HG03520 (cell line): Measurements from ENCODE around the gene MEST.
"Not testable (repeated sequence)": the region's sequence is repeated elsewhere in the genome, so short reads cannot be mapped to it uniquely, and the experiment has no call there.

ENCODE experiments used
- ATAC-seq: cut with Tn5 transposase; IDR thresholded peaks from one replicate; pipeline ENCODE4 v1.9.1; 2021; ENCODE audit warnings: mild to moderate bottlenecking, moderate library complexity; ENCODE audit not compliant: unreplicated experiment

Gene MEST

DNA sequence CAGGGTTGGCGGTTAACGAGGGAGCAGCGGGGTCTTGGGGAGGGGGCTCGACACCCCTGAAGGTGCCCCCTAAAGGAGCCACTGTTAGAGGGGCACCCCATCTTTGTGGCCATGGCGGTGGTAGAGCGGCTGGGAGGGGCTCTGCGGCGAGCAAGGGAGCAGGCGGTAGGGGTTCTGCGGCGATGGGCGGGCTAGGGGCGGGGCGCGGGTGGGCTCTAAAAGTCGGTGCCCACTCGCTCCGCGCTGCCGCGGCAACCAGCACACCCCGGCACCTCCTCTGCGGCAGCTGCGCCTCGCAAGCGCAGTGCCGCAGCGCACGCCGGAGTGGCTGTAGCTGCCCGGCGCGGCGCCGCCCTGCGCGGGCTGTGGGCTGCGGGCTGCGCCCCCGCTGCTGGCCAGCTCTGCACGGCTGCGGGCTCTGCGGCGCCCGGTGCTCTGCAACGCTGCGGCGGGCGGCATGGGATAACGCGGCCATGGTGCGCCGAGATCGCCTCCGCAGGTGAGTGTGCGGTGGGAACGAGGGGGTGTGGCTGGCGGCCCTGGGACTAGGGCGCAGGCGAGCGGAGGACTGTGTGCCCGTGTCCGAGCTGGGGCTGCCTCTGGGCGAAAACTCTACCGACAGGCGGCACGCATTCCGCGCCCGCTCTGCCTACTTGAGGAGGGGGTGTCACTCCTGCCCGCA, at the start of gene MEST:
Gene MEST (plus strand): TSS at position 245 of the 682 bp plus-strand sequence. CDS start 229 bp downstream, at position 474.
- ATAC-seq: no peak

DNA sequence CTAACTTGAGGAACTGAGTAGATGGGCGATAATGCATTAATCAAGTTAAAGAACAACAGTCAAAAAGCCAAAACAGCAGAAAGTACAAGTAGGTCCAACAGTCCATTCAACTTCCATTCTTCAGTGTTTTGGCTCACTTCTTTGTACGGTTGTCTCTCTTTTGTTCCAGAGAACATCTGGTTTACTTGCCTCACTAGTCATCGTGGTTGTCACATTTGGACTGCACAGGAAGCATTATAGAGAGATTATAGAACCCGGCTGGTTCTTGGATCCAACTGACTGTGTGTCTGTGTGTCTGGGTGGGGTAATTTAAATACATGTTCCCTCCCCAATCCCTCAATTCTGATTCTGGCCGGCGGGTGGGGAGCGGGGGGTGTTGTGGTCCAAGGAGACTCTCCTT, 49.3 kb upstream of the MEST start:
- ATAC-seq: no peak

DNA sequence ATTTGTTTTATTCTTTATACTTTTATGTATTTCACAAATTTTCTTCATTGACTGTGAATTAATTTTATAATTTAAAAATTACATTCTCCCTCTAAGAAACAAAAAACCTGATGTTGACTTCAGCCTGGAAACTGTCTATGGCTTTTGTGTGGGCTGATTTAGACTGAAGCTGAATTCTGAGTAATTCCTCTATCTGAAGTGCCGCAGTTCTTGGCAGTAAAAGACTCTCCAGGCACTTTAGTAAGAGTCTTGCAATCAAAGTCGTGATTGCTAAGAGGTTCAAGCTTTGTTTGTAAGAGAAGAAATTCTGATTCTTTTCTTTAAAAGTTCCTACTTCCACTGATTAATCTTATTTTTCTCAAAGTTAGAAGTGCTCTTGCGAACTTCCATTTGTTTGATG, 47.7 kb upstream of the MEST start:
- ATAC-seq: no peak

DNA sequence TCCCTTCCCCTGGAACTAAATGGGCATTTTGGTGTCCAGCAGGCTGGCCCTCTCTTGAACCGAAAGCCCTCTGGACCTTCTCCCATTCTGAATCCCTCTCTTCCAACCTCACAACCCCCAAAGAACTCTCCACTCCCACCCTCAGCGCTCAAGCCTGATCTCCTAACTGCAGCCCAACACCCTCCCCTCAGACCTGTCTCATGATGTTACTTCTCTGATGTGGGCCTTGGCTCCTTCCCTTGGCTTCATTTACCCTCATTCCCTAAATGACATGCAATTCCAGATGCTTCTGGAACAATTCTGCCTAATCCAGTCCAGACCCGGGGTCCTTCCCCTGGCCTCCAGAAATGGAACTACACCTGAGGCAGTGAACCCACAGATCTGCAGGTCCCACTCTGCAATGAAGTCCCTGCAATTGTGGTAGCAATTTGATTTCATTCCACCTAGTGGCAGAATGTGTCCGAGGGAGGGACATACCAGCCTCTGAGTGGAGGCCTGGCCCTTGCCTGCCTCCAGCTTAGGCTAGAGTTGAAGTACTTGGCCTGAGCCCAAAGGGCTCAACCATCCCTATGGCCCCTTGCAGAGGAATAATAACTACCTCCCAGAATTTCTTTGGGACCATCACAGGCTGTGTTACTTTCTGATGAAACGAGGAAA, 47.0 kb upstream of the MEST start:
- no peak for ATAC-seq

DNA sequence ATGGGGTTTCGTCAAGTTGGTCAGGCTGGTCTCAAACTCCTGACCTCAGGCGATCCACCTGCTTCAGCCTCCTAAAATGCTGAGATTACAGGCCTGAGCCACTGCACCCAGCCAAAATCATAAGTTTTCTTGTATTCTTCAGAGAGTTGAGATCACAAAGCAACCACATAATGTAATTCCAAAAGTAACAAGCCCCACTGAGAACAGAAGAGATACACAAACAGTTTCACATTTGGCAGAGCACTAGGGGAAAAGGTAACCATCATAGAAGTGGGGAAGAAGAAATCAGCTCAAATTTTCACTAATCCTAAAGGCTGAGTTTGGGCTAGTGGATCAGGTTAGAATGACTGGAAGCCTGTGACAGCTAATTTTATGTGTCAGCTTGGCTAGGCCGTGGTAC, 45.6 kb upstream of the MEST start:
- ATAC-seq: no peak

GRCh38 chr7:130451344-130451743, 40.5 kb upstream of the MEST start:
- not testable (repeated sequence) for ATAC-seq

- ATAC-seq: no peak
These were observed 38.9 kb upstream of the MEST start for GRCh38 chr7:130452951-130453350.

DNA sequence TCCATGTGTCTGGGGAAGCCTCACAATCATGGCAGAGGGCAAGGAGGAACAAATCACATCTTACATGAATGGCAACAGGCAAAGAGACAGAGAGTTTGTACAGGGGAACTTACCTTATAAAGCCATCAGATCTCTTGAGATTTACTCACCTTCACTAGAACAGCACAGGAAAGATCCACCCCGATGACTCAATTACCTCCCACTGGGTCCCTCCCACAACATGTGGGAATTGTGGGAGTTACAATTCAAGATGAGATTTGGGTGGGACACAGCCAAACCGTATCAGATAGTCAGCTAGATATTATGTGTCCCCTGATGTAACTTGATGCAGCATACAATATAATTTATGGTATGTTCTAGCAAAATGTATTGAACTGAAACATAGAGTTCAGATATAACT, 36.9 kb upstream of the MEST start:
- no peak for ATAC-seq

DNA sequence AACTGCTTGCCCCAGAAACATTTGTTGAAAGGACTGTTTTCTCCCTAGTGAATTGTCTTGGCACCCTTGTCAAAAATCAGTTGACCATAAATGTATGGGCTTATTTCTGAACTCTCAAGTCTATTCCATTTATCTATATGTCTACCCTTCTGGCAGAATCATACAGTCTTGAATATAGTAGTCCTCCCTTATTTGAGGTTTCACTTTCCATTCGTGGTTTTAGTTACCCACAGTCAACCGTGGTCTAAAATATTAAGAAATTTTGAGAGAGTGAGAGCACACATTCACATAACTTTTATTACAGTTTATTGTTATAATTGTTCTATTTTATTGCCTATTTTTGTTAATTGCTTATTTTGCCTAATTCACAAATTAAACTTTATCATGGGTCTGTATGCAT, 33.6 kb upstream of the MEST start:
- ATAC-seq: no peak

DNA sequence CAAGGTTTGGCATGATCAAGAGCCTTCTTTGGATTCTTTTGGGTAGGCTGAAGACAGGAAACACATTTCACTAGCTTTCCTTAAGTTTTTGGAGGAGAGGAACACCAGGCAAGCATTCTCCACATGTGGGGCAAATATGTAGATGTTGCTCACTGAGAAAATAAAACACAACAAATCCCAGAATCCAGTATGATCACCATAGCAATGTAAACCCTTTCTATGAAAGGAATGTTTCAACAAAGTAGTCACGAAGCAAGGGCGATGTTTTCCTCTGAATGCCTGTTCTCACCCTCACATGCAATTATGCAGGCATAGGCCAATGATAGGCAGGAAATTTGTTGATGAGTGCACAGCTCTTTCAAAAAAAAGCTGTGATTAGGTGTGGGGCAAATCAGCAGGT, 30.6 kb upstream of the MEST start:
- ATAC-seq: no peak

- no peak for ATAC-seq
These were observed 28.1 kb upstream of the MEST start for GRCh38 chr7:130463553-130464434.

DNA sequence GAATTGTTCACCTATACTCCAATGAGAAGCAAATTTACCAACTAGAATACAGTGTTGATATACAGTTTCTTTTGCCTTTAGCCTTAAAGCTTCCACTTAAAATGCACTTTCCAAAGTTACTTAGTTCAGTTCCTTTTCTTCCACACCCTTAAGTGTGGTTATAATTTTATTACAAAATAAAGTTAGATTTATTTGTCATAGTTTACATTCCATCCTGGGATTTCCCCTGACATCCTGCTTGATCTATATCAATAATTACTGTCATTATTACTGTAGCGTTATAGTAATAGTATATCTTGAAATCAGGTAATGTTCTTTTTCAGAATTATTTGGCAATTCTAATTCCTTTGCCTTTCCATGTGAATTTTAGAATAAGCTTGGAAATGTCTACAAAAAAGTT, 23.3 kb upstream of the MEST start:
- no peak for ATAC-seq

- ATAC-seq: no peak
These were observed 19.9 kb upstream of the MEST start for GRCh38 chr7:130471974-130472373.

DNA sequence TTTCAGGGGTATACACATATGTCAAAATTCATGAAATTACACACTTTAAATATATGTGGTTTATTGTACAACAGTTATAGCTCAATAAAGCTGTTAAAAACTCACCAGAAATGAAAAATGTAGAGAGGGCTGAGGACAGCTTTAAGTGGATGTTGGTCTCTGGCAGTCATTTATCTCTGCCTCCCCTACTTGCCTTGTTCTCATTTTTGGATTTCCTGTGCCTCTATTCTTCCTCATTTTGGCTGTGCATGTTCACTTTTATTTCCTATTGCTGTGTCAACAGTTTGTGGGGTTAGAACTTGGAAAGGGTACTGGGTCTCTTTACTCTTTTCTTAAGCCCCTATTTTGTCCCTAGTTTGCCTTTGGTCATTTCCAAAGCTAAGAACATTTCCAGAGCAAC, 18.6 kb upstream of the MEST start:
- no peak for ATAC-seq

GRCh38 chr7:130473876-130474275, 18.0 kb upstream of the MEST start:
- ATAC-seq: no peak

DNA sequence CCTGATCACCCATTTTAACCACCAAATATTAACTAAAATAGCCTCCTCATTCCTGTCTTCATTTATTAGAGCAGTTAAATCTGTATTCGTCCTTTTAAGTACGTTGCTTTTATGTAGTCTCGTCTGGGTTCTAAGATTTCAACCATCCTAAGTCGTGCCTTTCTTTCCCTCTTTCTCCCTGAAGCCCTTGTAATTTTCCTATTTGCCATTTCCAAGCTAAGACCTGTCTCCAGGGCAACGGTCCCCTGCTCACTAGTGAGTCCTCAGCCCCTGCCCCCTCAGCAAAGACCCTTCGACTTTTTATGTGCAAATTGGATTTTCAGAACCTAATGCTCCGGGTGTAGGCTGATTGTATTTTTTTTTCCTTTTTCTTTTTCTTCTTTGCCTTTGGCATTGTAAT, 16.1 kb upstream of the MEST start:
- no peak for ATAC-seq

GRCh38 chr7:130476297-130477150, 15.4 kb upstream of the MEST start:
- ATAC-seq: peak; percentile 56

- no peak for ATAC-seq
These were observed 12.9 kb upstream of the MEST start for GRCh38 chr7:130478991-130479390.

DNA sequence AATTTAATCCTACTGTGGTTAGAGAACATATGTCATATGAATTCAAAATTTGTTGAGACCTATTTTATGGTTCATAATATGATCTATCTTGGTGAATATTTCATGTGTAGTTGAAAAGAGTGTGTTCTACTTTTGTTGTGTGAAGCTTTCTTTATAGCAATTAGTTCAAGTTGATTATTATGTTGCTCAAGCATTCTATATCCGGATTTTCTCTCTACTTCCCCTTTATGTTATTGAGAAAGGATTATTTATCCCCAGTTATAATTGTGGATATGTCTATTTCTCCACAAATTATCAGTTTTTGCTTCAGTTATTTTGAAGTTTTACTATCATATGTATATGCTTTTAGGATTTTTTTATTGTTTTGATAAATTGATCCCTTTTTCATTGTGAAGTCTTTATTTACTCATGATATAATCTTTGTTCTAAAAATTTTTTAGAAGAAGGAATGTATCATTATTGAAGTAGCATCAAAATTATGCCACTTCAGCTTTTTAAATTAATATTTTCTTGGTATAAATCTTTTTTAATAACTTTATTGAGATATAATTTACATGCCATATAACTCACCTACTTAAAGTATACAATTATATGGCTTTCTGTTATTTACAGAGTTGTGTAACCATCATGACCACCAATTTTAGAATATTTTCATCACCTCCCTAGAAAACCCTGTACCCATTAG, 12.0 kb upstream of the MEST start:
- ATAC-seq: no peak

- no peak for ATAC-seq
These were observed 10.0 kb upstream of the MEST start for GRCh38 chr7:130481898-130482297.
